H9 (cell line): Measurements from ENCODE around the gene RPGRIP1L. TPM values are rescaled to one million over a fixed set of nuclear protein-coding genes. Genes with fewer than 3 reads are reported as not detected.

Source experiments
- DNase-seq: peaks from one replicate; pipeline ENCODE4 v3.0.0-alpha.2; 2017
- H2AFZ ChIP-seq: one replicate; pipeline ENCODE4 v1.6.1; 2013; ENCODE audit warnings: mild to moderate bottlenecking, low read length, control low read depth, moderate library complexity
- H2AK5ac ChIP-seq: 2 replicates; pipeline ENCODE4 v1.6.1; 2013; ENCODE audit warnings: low read length, control low read depth, mixed read lengths; ENCODE audit not compliant: insufficient read length
- H2BK120ac ChIP-seq: one replicate; pipeline ENCODE4 v1.6.1; 2013; ENCODE audit warnings: low read depth, mild to moderate bottlenecking, low read length, control low read depth, inconsistent platforms; ENCODE audit not compliant: poor library complexity, severe bottlenecking
- H2BK12ac ChIP-seq: 2 replicates; pipeline ENCODE4 v1.6.1; 2013; ENCODE audit warnings: low read length, control low read depth, mixed read lengths, low read depth; ENCODE audit not compliant: insufficient read length
- H2BK15ac ChIP-seq: 2 replicates; pipeline ENCODE4 v1.6.1; 2013; ENCODE audit warnings: low read depth, low read length, control low read depth
- H2BK20ac ChIP-seq: one replicate; pipeline ENCODE4 v1.6.1; 2013; ENCODE audit warnings: low read depth, mild to moderate bottlenecking, low read length, control low read depth, inconsistent platforms; ENCODE audit not compliant: poor library complexity, severe bottlenecking
- H2BK5ac ChIP-seq: 2 replicates; pipeline ENCODE4 v1.6.1; 2013; ENCODE audit warnings: low read length, control low read depth, mixed read lengths; ENCODE audit not compliant: insufficient read length
- H3K14ac ChIP-seq: 2 replicates; pipeline ENCODE4 v1.6.1; 2013; ENCODE audit warnings: low read length, control low read depth; ENCODE audit not compliant: insufficient read depth
- H3K18ac ChIP-seq: 2 replicates; pipeline ENCODE4 v1.6.1; 2013; ENCODE audit warnings: low read depth, mild to moderate bottlenecking, mixed read lengths, low read length, control low read depth; ENCODE audit not compliant: insufficient read length
- H3K23ac ChIP-seq: 2 replicates; pipeline ENCODE4 v1.6.1; 2013; ENCODE audit warnings: low read length, control low read depth, mixed read lengths, low read depth; ENCODE audit not compliant: insufficient read length
- H3K23me2 ChIP-seq: 2 replicates; pipeline ENCODE4 v1.6.1; 2013; ENCODE audit warnings: low read depth, mild to moderate bottlenecking, mixed read lengths, low read length, control low read depth; ENCODE audit not compliant: insufficient read length, poor library complexity, severe bottlenecking
- H3K27ac ChIP-seq: 2 replicates; pipeline ENCODE4 v1.5.1; 2013; ENCODE audit warnings: low read length, control low read depth, mixed read lengths, low read depth; ENCODE audit not compliant: insufficient read length
- H3K27me3 ChIP-seq: 2 replicates; pipeline ENCODE4 v1.6.1; 2013; ENCODE audit warnings: low read length, control low read depth, inconsistent platforms; ENCODE audit not compliant: insufficient read depth
- H3K4ac ChIP-seq: 2 replicates; pipeline ENCODE4 v1.6.1; 2013; ENCODE audit warnings: low read depth, mild to moderate bottlenecking, control low read depth, inconsistent platforms, low read length, moderate library complexity
- H3K4me1 ChIP-seq: 2 replicates; pipeline ENCODE4 v1.6.1; 2013; ENCODE audit warnings: low read length, control low read depth, inconsistent platforms; ENCODE audit not compliant: insufficient read depth
- H3K4me2 ChIP-seq: 2 replicates; pipeline ENCODE4 v1.6.1; 2013; ENCODE audit warnings: low read length, control low read depth, mixed read lengths; ENCODE audit not compliant: insufficient read length, insufficient read depth
- H3K56ac ChIP-seq: 2 replicates; pipeline ENCODE4 v1.6.1; 2013; ENCODE audit warnings: low read depth, mild to moderate bottlenecking, mixed read lengths, low read length, control low read depth; ENCODE audit not compliant: insufficient read length
- H3K79me1 ChIP-seq: 2 replicates; pipeline ENCODE4 v1.6.1; 2013; ENCODE audit warnings: low read depth, mild to moderate bottlenecking, moderate library complexity, low read length, control low read depth, inconsistent platforms; ENCODE audit not compliant: insufficient read depth, poor library complexity, severe bottlenecking
- H3K79me2 ChIP-seq: 2 replicates; pipeline ENCODE4 v1.6.1; 2013; ENCODE audit warnings: low read length, control low read depth, inconsistent platforms; ENCODE audit not compliant: insufficient read depth
- H3K9ac ChIP-seq: 2 replicates; pipeline ENCODE4 v1.6.1; 2013; ENCODE audit warnings: low read length, control low read depth, mixed read lengths; ENCODE audit not compliant: insufficient read length; ENCODE audit errors: extremely low read depth
- H3K9me3 ChIP-seq: one replicate; pipeline ENCODE4 v1.6.1; 2013; ENCODE audit warnings: low read depth, low read length, inconsistent platforms; ENCODE audit not compliant: control insufficient read depth
- H3T11ph ChIP-seq: one replicate; pipeline ENCODE4 v1.6.1; 2013; ENCODE audit warnings: mild to moderate bottlenecking, low read length, control low read depth, inconsistent platforms
- H4K20me1 ChIP-seq: one replicate; pipeline ENCODE4 v1.6.1; 2013; ENCODE audit not compliant: control insufficient read depth, insufficient read length, insufficient read depth
- H4K5ac ChIP-seq: 2 replicates; pipeline ENCODE4 v1.6.1; 2013; ENCODE audit warnings: low read depth, mild to moderate bottlenecking, mixed read lengths, low read length, control low read depth; ENCODE audit not compliant: insufficient read length
- H4K8ac ChIP-seq: replicated peaks from 2 replicates; pipeline ENCODE4 v1.6.1; 2013; ENCODE audit warnings: low read length, control low read depth, mixed read lengths, low read depth; ENCODE audit not compliant: insufficient read length
- H4K91ac ChIP-seq: 2 replicates; pipeline ENCODE4 v1.6.1; 2013; ENCODE audit warnings: low read depth, mild to moderate bottlenecking, moderate library complexity, mixed read lengths, low read length, control low read depth; ENCODE audit not compliant: insufficient read length
- H3K27ac Mint-ChIP-seq, 3 experiments: 2 replicates in 2 of 3; 3 replicates in 1 of 3; pipeline ENCODE4 v1.8.0; 2020 to 2021; ENCODE audit warnings: mixed read lengths in 3 of 3, mild to moderate bottlenecking in 1 of 3, moderate library complexity in 1 of 3
- H3K27me3 Mint-ChIP-seq: 2 replicates; pipeline ENCODE4 v1.8.0; 2021; ENCODE audit warnings: low read depth, mild to moderate bottlenecking, moderate library complexity, mixed read lengths
- H3K36me3 Mint-ChIP-seq, 3 experiments: 2 replicates in 2 of 3; 3 replicates in 1 of 3; pipeline ENCODE4 v1.8.0; 2020 to 2021; ENCODE audit warnings: low read depth in 3 of 3, mixed read lengths in 3 of 3; ENCODE audit not compliant: insufficient read depth in 1 of 3
- H3K4me1 Mint-ChIP-seq, 2 experiments: 2 replicates each; pipeline ENCODE4 v1.8.0; 2020; ENCODE audit warnings: mixed read lengths in 2 of 2
- H3K4me3 Mint-ChIP-seq, 2 experiments: 2 replicates in 1 of 2; 3 replicates in 1 of 2; pipeline ENCODE4 v1.8.0; 2020 to 2021; ENCODE audit warnings: mild to moderate bottlenecking in 2 of 2, mixed read lengths in 2 of 2, moderate library complexity in 1 of 2
- H3K9me3 Mint-ChIP-seq, 2 experiments: 2 replicates in 1 of 2; 3 replicates in 1 of 2; pipeline ENCODE4 v1.8.0; 2020; ENCODE audit warnings: mild to moderate bottlenecking in 2 of 2, mixed read lengths in 2 of 2, moderate library complexity in 1 of 2
- CTCF ChIP-seq: fragments of 200-600 bp; sonication (generic); conservative IDR thresholded peaks from 3 replicates; pipeline ENCODE4 v1.8.0; 2021; ENCODE audit warnings: antibody characterized with exemption, mild to moderate bottlenecking
- WGBS: extraction: QIAGEN DNeasy Blood & Tissue Kit; methylation state at CpG from one replicate; pipeline ENCODE4 v1.1.7; 2013; ENCODE audit warnings: missing lambda C conversion rate, low lambda C conversion rate, mixed read lengths; ENCODE audit not compliant: insufficient read length; ENCODE audit errors: extremely low coverage; 5-methylcytosine and 5-hydroxymethylcytosine counted together
- total RNA-seq: library from RNA; stranded (reverse); gene quantifications from 2 replicates; pipeline ENCODE4 v1.2.1, GENCODE V29; 2021

RPGRIP1L gene
- total RNA-seq, 1 experiment from 2014 or later = 11.7 TPM

GRCh38 chr16:53612003-53612402, 91.7 kb downstream of the RPGRIP1L start:
- no peak overlapping the region for H3K4me3 Mint-ChIP-seq
- no peaks in the 10 kb centered on the region for H4K20me1 ChIP-seq
- no peak overlapping the region for H3K23ac ChIP-seq
- no peak overlapping the region for H2AK5ac ChIP-seq
- H3K9ac ChIP-seq = no peak overlapping the region
- H2BK12ac ChIP-seq = no peak overlapping the region
- H3K4me1 Mint-ChIP-seq = no peaks in the 10 kb centered on the region
- no peak overlapping the region for H4K8ac ChIP-seq
- H2BK120ac ChIP-seq = no peak overlapping the region
- no peak overlapping the region for H3K27ac ChIP-seq
- no peak overlapping the region for H3T11ph ChIP-seq
- H3K4ac ChIP-seq = no peak overlapping the region
- WGBS = no CpG with 5 or more reads among the region's 3 CpGs
- TF ChIP-seq CTCF = no peak
- H2BK15ac ChIP-seq = no peak overlapping the region
- no peaks in the 10 kb centered on the region for H3K79me2 ChIP-seq
- H4K5ac ChIP-seq = no peak overlapping the region
- no peaks in the 10 kb centered on the region for H3K4me1 ChIP-seq
- no peak overlapping the region for H3K27ac Mint-ChIP-seq
- H2BK5ac ChIP-seq = no peak overlapping the region
- no peak overlapping the region for H2BK20ac ChIP-seq
- H3K23me2 ChIP-seq = no peaks in the 10 kb centered on the region
- H2AFZ ChIP-seq = no peak overlapping the region
- H3K27me3 Mint-ChIP-seq = no peaks in the 10 kb centered on the region
- no peak for DNase-seq
- no peaks in the 10 kb centered on the region for H3K79me1 ChIP-seq
- no peak overlapping the region for H3K56ac ChIP-seq
- no peaks in the 10 kb centered on the region; the same call in 1 of the 2 replicates for H3K27me3 ChIP-seq
- no peak overlapping the region for H3K14ac ChIP-seq
- no peak overlapping the region for H3K18ac ChIP-seq
- H3K9me3 ChIP-seq = no peaks in the 10 kb centered on the region
- no peaks in the 10 kb centered on the region for H3K36me3 Mint-ChIP-seq
- no peak overlapping the region for H4K91ac ChIP-seq
- H3K4me2 ChIP-seq = no peak overlapping the region
- no peaks in the 10 kb centered on the region for H3K9me3 Mint-ChIP-seq
